Lung (tissue), 12 donors: Measurements from ENCODE around the gene PLXNA2. TPM values are rescaled to one million over a fixed set of nuclear protein-coding genes. Genes with fewer than 3 reads are reported as not detected.

Experiments used
- ATAC-seq: fragments of 200-7000 bp; cut with Tn5 transposase; one replicate; pipeline ENCODE4 v1.9.1; 2020; ENCODE audit warnings: moderate number of reproducible peaks; ENCODE audit not compliant: insufficient read depth, low FRiP score
- DNase-seq, 3 donors: peaks; one replicate each; pipeline ENCODE4 v3.0.0-alpha.2; 2013 to 2017
- H3K27ac ChIP-seq, 2 donors: one replicate each; pipeline ENCODE4 v1.5.1; 2013; ENCODE audit warnings: mild to moderate bottlenecking in 2 of 2, moderate library complexity in 2 of 2, control low read depth in 1 of 2, inconsistent platforms in 1 of 2, low read depth in 1 of 2, low read length in 1 of 2
- H3K27me3 ChIP-seq, 3 donors: one replicate each; pipeline ENCODE4 v1.5.1; 2013; ENCODE audit warnings: low read length in 2 of 3; ENCODE audit not compliant: control insufficient read depth in 3 of 3, insufficient read depth in 3 of 3
- H3K36me3 ChIP-seq, 4 donors: one replicate each; pipeline ENCODE4 v1.5.1; 2013; ENCODE audit warnings: low read length in 4 of 4, mild to moderate bottlenecking in 1 of 4, moderate library complexity in 1 of 4; ENCODE audit not compliant: control insufficient read depth in 4 of 4, insufficient read depth in 4 of 4
- H3K4me1 ChIP-seq, 5 donors: one replicate each; pipeline ENCODE4 v1.5.1; 2013; ENCODE audit warnings: low read length in 5 of 5, mild to moderate bottlenecking in 2 of 5, moderate library complexity in 1 of 5; ENCODE audit not compliant: control insufficient read depth in 5 of 5, insufficient read depth in 5 of 5
- H3K4me3 ChIP-seq: one replicate; pipeline ENCODE4 v1.5.1; 2013; ENCODE audit warnings: mild to moderate bottlenecking, control low read depth, moderate library complexity
- H3K9ac ChIP-seq, 2 donors: one replicate each; pipeline ENCODE4 v1.5.1; 2013; ENCODE audit warnings: low read length in 2 of 2, control low read depth in 1 of 2; ENCODE audit not compliant: insufficient read depth in 1 of 2
- H3K9me3 ChIP-seq, 4 donors: one replicate each; pipeline ENCODE4 v1.5.1; 2013; ENCODE audit warnings: low read length in 3 of 4, mild to moderate bottlenecking in 1 of 4, moderate library complexity in 1 of 4; ENCODE audit not compliant: control insufficient read depth in 4 of 4, insufficient read depth in 3 of 4
- CTCF ChIP-seq: IDR thresholded peaks from 2 replicates; pipeline ENCODE4 v1.5.1; 2012; ENCODE audit warnings: mild to moderate bottlenecking; ENCODE audit errors: control extremely low read depth, extremely low read depth
- WGBS, 2 donors: extraction: QIAGEN DNeasy Blood & Tissue Kit; methylation state at CpG; one replicate each; pipeline ENCODE4 v1.1.7; 2013; 5-methylcytosine and 5-hydroxymethylcytosine counted together
- polyA plus RNA-seq, 2 donors: library from polyadenylated mRNA; stranded (reverse); fragments of 200-250 nt; gene quantifications; one replicate each; pipeline ENCODE4 v1.2.1, GENCODE V29; 2013
- total RNA-seq, 2 donors: library from RNA; depleted of rRNA in 1 of 2; stranded (reverse); fragments of >200 nt in 1 of 2; gene quantifications; one replicate each; pipeline ENCODE4 v1.2.1, GENCODE V29; 2014 to 2021
- donor health status: control.
- donor health status: control.
- donor health status: Bipolar disorder and iron deficiency.
- donor health status: healthy.
- donor health status: DM: yes; HTN: yes; CAD: no.

The PLXNA2 gene
- total and polyA plus RNA-seq, 4 donors = 13.2 to 118 (median 32.6) TPM

GRCh38 chr1:208288495-208288894, 44.3 kb upstream of the PLXNA2 start:
- ATAC-seq (no peak), DNase-seq (no peak)
- Histone ChIP-seq H3K9me3 (no peaks in the 10 kb centered on the region), H3K4me1 (peaks cover 0 to 7% (median 0%) of the 10 kb centered on the region in 5 donors), H3K27me3 (peaks cover 0 to 4% (median under 1%) of the 10 kb centered on the region in 3 donors), H3K27ac (no peak overlapping the region), H3K9ac (no peak overlapping the region), H3K36me3 (no peaks in the 10 kb centered on the region), H3K4me3 (no peak overlapping the region)
- TF ChIP-seq CTCF = no peak
- 88 to 91% methylated on average over 4 of the region's 4 CpGs for WGBS, 2 donors

- peaks cover 0 to 2% (median 0%) of the 10 kb centered on the region in 3 donors for H3K27me3 ChIP-seq
- no peaks in the 10 kb centered on the region for H3K9me3 ChIP-seq
- no peaks in the 10 kb centered on the region for H3K36me3 ChIP-seq
- no peak for ATAC-seq
- no peak overlapping the region for H3K27ac ChIP-seq
- H3K9ac ChIP-seq = no peak overlapping the region
- H3K4me1 ChIP-seq = peaks cover 0 to 8% (median 3%) of the 10 kb centered on the region in 5 donors
- WGBS, 2 donors = 62 to 72% methylated on average over 8 of the region's 8 CpGs
- H3K4me3 ChIP-seq = no peak overlapping the region
- TF ChIP-seq CTCF = no peak
- DNase-seq = no peak
Observed at GRCh38 chr1:208280681-208281450, 36.7 kb upstream of the PLXNA2 start.

- peak in 2 of 3 donors; percentile 51 to 64 for DNase-seq
- no peak for ATAC-seq
- Histone ChIP-seq H3K27ac (no peak overlapping the region), H3K36me3 (no peaks in the 10 kb centered on the region), H3K9me3 (no peaks in the 10 kb centered on the region), H3K27me3 (peaks cover 0 to 2% (median 0%) of the 10 kb centered on the region in 3 donors), H3K4me1 (peaks cover 0 to 8% (median 3%) of the 10 kb centered on the region in 5 donors), H3K4me3 (no peak overlapping the region), H3K9ac (no peak overlapping the region)
- WGBS, 2 donors = 82 to 90% methylated on average over 11 of the region's 11 CpGs
- no peak for TF ChIP-seq CTCF
Observed at GRCh38 chr1:208279826-208280588, 35.8 kb upstream of the PLXNA2 start.
